Activated T-helper 2 cell treated with anti-CD3 and anti-CD28 coated beads, Interferon-gamma antibody, Interleukin-2, Interleukin-4, amounts not matched to agents 10 μg/mL and 5 μg/mL and 100 μg/mL, durations not matched to agents 14 hours and 24 hours and 36 hours (primary cell): ENCODE results near the gene ASIC3. TPM values are rescaled to one million over a fixed set of nuclear protein-coding genes. Genes with fewer than 3 reads are reported as not detected.

Source experiments
- DNase-seq: peaks from one replicate; pipeline ENCODE4 v3.0.0; 2021; ENCODE audit warnings: low spot score
- H3K27ac Mint-ChIP-seq: one replicate; pipeline ENCODE4 v1.8.0; 2021; ENCODE audit warnings: mixed read lengths
- H3K27me3 Mint-ChIP-seq: one replicate; pipeline ENCODE4 v1.8.0; 2021; ENCODE audit warnings: low read depth, mixed read lengths
- H3K36me3 Mint-ChIP-seq: one replicate; pipeline ENCODE4 v1.8.0; 2021; ENCODE audit warnings: low read depth, mixed read lengths
- H3K4me1 Mint-ChIP-seq: one replicate; pipeline ENCODE4 v1.8.0; 2021; ENCODE audit warnings: low read depth, mixed read lengths
- H3K4me3 Mint-ChIP-seq: one replicate; pipeline ENCODE4 v1.8.0; 2021; ENCODE audit warnings: low read depth, mild to moderate bottlenecking, moderate library complexity, mixed read lengths
- H3K9me3 Mint-ChIP-seq: one replicate; pipeline ENCODE4 v1.8.0; 2021; ENCODE audit warnings: mixed read lengths
- intact Hi-C: fragments of 100-400 bp; cut with micrococcal nuclease; formaldehyde crosslinking; loops from one replicate; pipeline ENCODE4 v1.15.1; 2023
- total RNA-seq: library from RNA; stranded (reverse); gene quantifications from 2 replicates; pipeline ENCODE4 v1.2.3, GENCODE V29; 2022

The ASIC3 gene
- total RNA-seq, 1 donor from 2014 or later = 4.0 TPM

- Mint-ChIP-seq H3K4me3 (no peak overlapping the region), H3K4me1 (peaks cover 11% of the 10 kb centered on the region), H3K36me3 (peaks cover 4% of the 10 kb centered on the region), H3K27me3 (peaks cover 2% of the 10 kb centered on the region), H3K9me3 (no peaks in the 10 kb centered on the region), H3K27ac (no peak overlapping the region)
- no peak for DNase-seq
- intact Hi-C loops = no loop called here
Measured at GRCh38 chr7:151091431-151091830, 43.1 kb downstream of the ASIC3 start.

GRCh38 chr7:151091988-151092387 is 43.7 kb downstream of the ASIC3 start:
- Mint-ChIP-seq H3K4me3 (no peak overlapping the region), H3K27ac (no peak overlapping the region), H3K27me3 (peaks cover 2% of the 10 kb centered on the region), H3K36me3 (peaks cover 4% of the 10 kb centered on the region), H3K9me3 (no peaks in the 10 kb centered on the region), H3K4me1 (peaks cover 11% of the 10 kb centered on the region)
- no peak for DNase-seq
- intact Hi-C loops = no loop called here

GRCh38 chr7:151093748-151094147 is 45.4 kb downstream of the ASIC3 start:
- Mint-ChIP-seq H3K4me3 (no peak overlapping the region), H3K27me3 (peaks cover 2% of the 10 kb centered on the region), H3K9me3 (no peaks in the 10 kb centered on the region), H3K27ac (no peak overlapping the region), H3K36me3 (peaks cover 4% of the 10 kb centered on the region), H3K4me1 (peaks cover 6% of the 10 kb centered on the region)
- intact Hi-C loops = no loop called here
- DNase-seq = no peak

- Mint-ChIP-seq H3K9me3 (no peaks in the 10 kb centered on the region), H3K27me3 (no peaks in the 10 kb centered on the region), H3K36me3 (no peaks in the 10 kb centered on the region), H3K4me3 (no peak overlapping the region), H3K27ac (no peak overlapping the region), H3K4me1 (no peaks in the 10 kb centered on the region)
- intact Hi-C loops = no loop called here
- DNase-seq = no peak
Measured at GRCh38 chr7:151094675-151095074, 46.3 kb downstream of the ASIC3 start.

GRCh38 chr7:151095123-151095797 is 46.9 kb downstream of the ASIC3 start:
- intact Hi-C loops = no loop called here
- Mint-ChIP-seq H3K9me3 (no peaks in the 10 kb centered on the region), H3K27ac (no peak overlapping the region), H3K36me3 (no peaks in the 10 kb centered on the region), H3K27me3 (no peaks in the 10 kb centered on the region), H3K4me1 (no peaks in the 10 kb centered on the region), H3K4me3 (no peak overlapping the region)
- no peak for DNase-seq

GRCh38 chr7:151095828-151096475 is 47.6 kb downstream of the ASIC3 start:
- no peak overlapping the region for H3K27ac Mint-ChIP-seq
- no peaks in the 10 kb centered on the region for H3K9me3 Mint-ChIP-seq
- no peak for DNase-seq
- H3K4me3 Mint-ChIP-seq = no peak overlapping the region
- no peaks in the 10 kb centered on the region for H3K27me3 Mint-ChIP-seq
- intact Hi-C loops = no loop called here
- no peaks in the 10 kb centered on the region for H3K4me1 Mint-ChIP-seq
- H3K36me3 Mint-ChIP-seq = no peaks in the 10 kb centered on the region

- H3K4me3 Mint-ChIP-seq = no peak overlapping the region
- H3K27me3 Mint-ChIP-seq = no peaks in the 10 kb centered on the region
- no peaks in the 10 kb centered on the region for H3K9me3 Mint-ChIP-seq
- H3K27ac Mint-ChIP-seq = no peak overlapping the region
- no peak for DNase-seq
- no peaks in the 10 kb centered on the region for H3K36me3 Mint-ChIP-seq
- intact Hi-C loops = no loop called here
- no peaks in the 10 kb centered on the region for H3K4me1 Mint-ChIP-seq
Measured at GRCh38 chr7:151099486-151100211, 51.3 kb downstream of the ASIC3 start.

- no peak overlapping the region for H3K27ac Mint-ChIP-seq
- intact Hi-C loops = no loop called here
- H3K4me1 Mint-ChIP-seq = no peaks in the 10 kb centered on the region
- H3K27me3 Mint-ChIP-seq = no peaks in the 10 kb centered on the region
- H3K36me3 Mint-ChIP-seq = no peaks in the 10 kb centered on the region
- no peak for DNase-seq
- no peaks in the 10 kb centered on the region for H3K9me3 Mint-ChIP-seq
- no peak overlapping the region for H3K4me3 Mint-ChIP-seq
Measured at GRCh38 chr7:151100921-151101320, 52.6 kb downstream of the ASIC3 start.

- Mint-ChIP-seq H3K4me1 (no peaks in the 10 kb centered on the region), H3K36me3 (no peaks in the 10 kb centered on the region), H3K27ac (no peak overlapping the region), H3K27me3 (no peaks in the 10 kb centered on the region), H3K9me3 (no peaks in the 10 kb centered on the region), H3K4me3 (no peak overlapping the region)
- no peak for DNase-seq
- intact Hi-C loops = no loop called here
Measured at GRCh38 chr7:151101621-151102396, 53.5 kb downstream of the ASIC3 start.

Other genes with a start within 250 kb of the ASIC3 start
- gene TMEM176B, start 248.2 kb upstream of the ASIC3 start, total RNA-seq = 0.14 TPM in 1 of 2 replicates, not detected in the other
- not detected in 2 replicates for gene TMEM176A, start 247.8 kb upstream of the ASIC3 start, total RNA-seq
- 0.16 TPM in 1 of 2 replicates, not detected in the other for gene AOC1, start 196.0 kb upstream of the ASIC3 start, total RNA-seq
- gene KCNH2, start 70.2 kb upstream of the ASIC3 start, total RNA-seq = 0.30 and 0.41 TPM in 2 replicates
- gene NOS3, start 57.5 kb upstream of the ASIC3 start, total RNA-seq = 9.8 TPM in 2 replicates
- 5.0 and 6.4 TPM in 2 replicates for gene ATG9B, start 24.0 kb upstream of the ASIC3 start, total RNA-seq
- 59.5 and 59.6 TPM in 2 replicates for gene ABCB8, start 20.1 kb upstream of the ASIC3 start, total RNA-seq
- 24.1 and 25.7 TPM in 2 replicates for gene CDK5, start 9.4 kb downstream of the ASIC3 start, total RNA-seq
- 106 and 109 TPM in 2 replicates for gene SLC4A2, start 11.1 kb downstream of the ASIC3 start, total RNA-seq
- gene FASTK, start 32.3 kb downstream of the ASIC3 start, total RNA-seq = 83.2 and 85.2 TPM in 2 replicates
- gene TMUB1, start 35.0 kb downstream of the ASIC3 start, total RNA-seq = 57.4 and 60.8 TPM in 2 replicates
- gene AGAP3, start 37.9 kb downstream of the ASIC3 start, total RNA-seq = 62.5 and 64.4 TPM in 2 replicates
- not detected in 2 replicates for gene GBX1, start 119.2 kb downstream of the ASIC3 start, total RNA-seq
- gene ASB10, start 138.7 kb downstream of the ASIC3 start, total RNA-seq = not detected in 2 replicates
- not detected in 2 replicates for gene H2BK1, start 162.0 kb downstream of the ASIC3 start, total RNA-seq
- gene ABCF2, start 178.7 kb downstream of the ASIC3 start, total RNA-seq = 63.4 and 69.2 TPM in 2 replicates
- gene CHPF2, start 184.0 kb downstream of the ASIC3 start, total RNA-seq = 43.8 and 46.0 TPM in 2 replicates
- gene SMARCD3, start 200.2 kb downstream of the ASIC3 start, total RNA-seq = 2.9 and 3.3 TPM in 2 replicates